ENCODE data around the gene PHRF1. TPM values are rescaled to one million over a fixed set of nuclear protein-coding genes. Genes with fewer than 3 reads are reported as not detected.
A peak's percentile ranks its signal among the peaks of the same experiment; 100 is the strongest.

The PHRF1 gene
- polyA plus RNA-seq, 10 donors, result 13.5 to 22.1 (median 16.5) TPM

DNA sequence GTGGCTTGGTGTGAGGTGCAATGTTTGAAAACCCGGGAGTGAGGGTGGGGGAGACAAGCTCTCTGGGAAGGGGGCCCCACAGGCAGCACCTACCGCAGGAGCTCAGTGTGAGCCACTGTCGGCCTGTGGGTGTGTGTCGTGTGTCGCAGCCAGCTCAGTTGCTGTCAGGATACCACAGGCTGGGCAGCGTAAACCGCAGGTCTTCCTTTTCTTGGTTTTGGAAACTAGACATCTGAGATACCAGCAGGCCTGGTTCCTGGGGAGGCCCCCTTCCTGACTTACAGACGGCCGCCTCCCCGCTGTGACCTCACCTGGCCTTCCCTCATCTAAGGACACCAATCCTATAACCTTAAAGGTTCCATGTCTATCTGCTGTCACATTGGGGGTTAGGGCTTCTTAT lies 20.1 kb downstream of the PHRF1 start:
- no peak for DNase-seq

DNA sequence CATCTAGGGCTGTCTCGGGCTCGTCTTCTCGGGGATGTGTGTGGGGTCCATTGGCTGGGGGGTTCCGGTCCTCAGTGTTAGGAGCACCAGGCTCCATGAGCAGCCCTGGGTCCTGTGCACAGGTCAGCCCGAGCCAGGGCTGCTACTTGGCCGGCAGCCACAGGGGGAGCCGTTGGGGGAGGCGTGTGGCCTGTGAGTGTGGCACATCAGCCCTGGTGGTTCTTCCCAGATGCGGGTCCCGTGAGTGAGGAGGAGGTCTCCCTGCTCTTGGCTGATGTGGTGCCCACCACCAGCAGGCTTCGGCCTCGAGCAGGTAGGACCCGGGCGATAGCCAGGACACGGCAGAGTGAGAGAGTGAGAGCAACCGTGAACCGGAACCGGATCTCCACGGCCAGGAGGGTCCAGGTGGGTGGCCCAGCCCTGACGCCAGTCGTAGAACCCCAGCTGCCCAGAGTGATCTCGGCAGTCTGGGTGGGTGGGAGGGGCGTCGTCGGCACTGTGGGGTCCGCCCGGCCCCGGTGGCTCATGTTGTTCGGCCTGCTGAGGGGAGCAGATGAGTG lies 21.0 kb downstream of the PHRF1 start:
- no peak for DNase-seq

DNA sequence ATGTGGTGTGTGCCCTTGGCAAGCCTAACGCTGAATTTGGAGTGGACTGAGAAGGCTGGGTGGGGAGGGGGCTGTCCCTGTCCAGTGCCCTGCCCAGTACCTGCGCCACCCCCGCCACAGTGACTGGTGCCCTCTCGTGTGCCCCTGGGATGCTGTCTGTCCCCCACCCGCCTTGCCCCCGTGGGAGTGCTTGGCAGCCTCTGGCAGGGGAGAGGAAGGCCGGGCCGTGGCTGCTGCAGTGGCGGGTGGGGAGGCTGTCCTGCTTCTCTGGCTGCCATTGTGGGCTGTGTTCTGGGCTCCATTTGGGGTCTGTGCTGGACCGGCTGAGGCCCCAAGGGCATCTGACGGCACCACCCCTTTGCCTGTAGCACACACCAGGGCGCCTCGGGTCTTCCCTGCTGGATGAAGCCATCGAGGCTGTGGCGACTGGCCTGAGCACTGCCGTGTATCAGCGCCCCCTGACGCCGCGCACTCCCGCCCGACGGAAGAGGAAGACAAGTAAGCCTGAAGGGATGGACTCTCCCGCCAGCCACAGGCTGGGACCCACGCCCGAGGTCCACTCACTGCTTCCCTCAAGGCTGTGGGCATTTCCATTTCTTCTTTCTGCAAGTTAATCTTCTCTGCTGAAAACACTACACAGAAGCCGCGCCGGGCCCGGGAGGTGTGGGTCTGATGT lies 21.9 kb downstream of the PHRF1 start:
- no peak for DNase-seq

DNA sequence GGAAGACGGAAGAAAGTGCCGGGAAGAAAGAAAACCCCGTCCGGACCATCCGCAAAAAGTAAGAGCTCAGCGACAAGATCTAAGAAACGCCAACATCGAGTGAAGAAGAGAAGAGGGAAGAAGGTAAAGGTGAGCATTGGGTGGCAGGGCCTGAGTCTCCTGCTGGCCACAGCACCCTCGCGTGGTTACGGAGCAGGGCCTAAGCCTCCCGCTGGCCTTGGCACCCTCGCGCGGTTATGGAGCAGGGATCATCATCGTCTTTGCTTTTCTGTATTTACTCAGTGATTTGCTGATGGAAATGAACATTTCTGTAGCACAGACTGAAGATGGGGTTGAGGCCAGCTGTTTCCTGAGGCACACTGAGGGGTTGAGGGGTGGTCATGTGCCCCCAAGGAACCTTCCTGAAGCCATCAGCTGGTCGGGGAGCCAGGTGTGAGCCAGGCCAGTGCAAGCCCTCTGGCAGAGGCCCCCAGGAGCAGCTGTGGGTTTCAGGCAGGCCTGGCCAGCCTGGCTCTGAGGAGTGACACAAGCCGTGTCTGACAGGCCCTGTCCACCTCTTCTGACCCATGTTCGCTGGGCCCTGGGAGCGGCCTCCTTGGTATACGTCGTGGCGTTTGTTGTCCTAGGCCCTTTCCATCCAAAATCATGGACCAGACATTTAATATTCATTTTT lies 25.4 kb downstream of the PHRF1 start:
- no peak for DNase-seq

DNA sequence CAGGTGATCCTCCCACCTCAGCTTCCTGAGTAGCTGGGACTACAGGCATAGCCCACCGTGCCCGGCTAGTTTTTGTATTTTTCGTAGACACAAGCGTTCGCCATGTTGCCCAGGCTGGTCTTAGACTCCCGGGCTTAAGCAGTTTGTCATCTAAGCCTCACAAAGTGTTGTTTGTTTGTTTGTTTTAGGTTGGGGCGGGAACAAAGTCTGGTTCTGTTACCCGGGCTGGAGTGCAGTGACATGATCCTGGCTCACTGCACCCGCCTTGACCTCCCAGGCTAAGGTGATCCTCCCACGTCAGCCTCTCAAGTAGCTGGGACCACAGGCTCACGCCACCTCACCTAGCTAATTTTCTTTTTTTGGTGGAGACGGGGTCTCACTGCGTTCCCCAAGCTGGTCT lies 26.9 kb downstream of the PHRF1 start:
- DNase-seq, result no peak

DNA sequence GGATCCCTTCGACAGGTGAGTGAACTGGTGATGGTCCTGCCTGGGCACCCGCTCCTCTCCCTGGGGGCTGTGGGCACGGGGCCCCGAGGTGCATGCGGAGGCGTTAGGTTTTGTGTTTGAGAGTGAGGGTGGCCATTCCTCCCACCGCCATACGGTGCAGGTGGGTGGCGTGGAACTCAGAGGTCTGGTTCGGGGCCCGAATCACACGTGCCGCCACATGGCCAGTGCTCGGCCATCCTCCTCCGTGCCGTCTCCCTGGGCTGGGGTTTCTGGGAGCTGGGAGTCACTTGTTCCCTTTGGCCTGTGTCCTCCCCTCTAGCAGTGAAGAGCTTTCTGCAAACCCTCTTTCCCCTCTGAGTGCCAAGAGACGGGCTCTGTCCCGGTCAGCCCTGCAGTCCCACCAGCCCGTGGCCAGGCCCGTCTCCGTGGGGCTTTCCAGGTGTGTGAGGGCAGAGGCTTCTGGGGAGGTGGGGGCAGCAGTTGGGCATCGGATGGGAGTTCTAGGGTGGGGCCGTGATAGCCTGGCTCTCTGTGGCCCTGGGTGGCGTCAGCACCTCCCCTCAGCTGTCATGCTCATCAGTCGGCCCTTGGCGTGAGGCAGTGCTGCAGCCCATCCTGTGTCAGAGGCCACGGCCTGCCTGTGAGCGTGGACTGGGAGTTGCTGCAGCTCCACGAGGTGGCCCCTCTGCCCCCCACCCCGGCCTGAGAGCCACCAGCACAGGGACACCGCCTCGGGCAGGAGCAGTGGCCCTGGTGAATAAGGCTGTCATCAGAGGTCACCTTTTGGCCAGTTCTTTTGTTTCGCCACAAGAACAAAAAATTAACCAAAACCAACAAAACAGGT lies 29.2 kb downstream of the PHRF1 start:
- DNase-seq, result no peak

DNA sequence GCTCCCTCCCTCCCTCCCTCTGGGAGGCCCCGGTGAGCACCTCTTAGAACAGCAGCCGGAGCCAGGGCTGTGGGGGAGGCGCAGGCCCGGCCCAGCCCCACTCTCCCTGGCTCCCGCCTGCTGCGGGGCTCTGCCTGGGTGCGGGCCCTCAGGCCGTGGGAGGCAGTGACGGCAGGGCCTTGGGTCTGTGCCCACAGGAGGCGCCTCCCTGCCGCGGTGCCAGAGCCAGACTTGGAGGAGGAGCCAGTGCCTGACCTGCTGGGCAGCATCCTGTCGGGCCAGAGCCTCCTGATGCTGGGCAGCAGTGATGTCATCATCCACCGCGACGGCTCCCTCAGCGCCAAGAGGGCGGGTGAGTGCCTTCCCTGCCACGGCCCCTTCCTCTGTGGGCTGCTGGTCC lies 30.0 kb downstream of the PHRF1 start:
- no peak for DNase-seq

DNA sequence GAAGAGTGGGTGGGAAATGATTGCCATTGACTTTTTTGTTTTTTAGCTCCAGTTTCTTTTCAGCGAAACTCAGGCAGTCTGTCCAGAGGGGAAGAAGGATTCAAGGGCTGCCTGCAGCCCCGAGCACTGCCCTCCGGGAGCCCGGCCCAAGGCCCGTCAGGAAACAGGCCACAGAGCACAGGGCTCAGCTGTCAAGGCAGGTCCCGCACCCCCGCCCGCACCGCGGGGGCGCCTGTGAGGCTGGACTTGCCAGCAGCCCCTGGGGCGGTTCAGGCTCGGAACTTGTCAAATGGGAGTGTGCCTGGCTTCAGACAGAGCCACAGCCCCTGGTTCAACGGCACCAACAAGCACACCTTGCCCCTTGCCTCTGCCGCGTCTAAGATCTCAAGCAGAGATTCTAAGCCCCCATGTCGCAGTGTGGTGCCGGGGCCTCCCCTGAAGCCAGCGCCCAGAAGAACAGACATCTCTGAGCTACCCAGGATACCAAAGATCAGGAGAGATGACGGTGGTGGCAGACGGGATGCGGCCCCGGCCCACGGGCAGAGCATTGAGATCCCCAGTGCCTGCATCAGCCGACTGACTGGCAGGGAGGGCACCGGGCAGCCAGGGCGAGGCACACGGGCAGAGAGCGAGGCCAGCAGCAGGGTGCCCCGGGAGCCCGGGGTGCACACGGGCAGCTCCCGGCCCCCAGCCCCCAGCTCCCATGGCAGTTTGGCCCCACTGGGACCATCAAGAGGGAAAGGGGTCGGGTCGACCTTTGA lies 30.9 kb downstream of the PHRF1 start:
- no peak for DNase-seq

DNA sequence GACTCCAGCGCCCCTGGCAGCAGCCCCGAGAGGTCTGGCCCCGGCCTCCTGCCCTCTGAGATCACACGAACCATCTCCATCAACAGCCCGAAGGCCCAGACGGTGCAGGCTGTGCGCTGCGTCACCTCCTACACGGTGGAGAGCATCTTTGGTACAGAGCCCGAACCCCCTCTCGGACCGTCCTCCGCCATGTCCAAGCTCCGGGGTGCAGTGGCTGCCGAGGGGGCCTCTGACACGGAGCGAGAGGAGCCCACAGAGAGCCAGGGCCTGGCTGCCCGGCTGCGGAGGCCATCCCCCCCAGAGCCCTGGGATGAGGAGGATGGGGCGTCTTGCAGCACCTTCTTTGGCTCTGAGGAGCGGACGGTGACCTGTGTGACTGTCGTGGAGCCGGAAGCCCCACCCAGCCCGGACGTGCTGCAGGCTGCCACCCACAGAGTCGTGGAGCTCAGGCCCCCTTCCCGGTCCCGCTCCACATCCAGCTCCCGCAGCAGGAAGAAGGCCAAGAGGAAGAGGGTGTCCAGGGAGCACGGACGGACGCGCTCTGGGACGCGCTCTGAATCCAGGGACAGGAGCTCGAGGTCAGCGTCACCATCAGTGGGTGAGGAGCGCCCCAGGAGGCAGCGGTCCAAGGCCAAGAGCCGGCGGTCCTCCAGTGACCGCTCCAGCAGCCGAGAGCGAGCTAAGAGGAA lies 31.8 kb downstream of the PHRF1 start:
- DNase-seq, result no peak

DNA sequence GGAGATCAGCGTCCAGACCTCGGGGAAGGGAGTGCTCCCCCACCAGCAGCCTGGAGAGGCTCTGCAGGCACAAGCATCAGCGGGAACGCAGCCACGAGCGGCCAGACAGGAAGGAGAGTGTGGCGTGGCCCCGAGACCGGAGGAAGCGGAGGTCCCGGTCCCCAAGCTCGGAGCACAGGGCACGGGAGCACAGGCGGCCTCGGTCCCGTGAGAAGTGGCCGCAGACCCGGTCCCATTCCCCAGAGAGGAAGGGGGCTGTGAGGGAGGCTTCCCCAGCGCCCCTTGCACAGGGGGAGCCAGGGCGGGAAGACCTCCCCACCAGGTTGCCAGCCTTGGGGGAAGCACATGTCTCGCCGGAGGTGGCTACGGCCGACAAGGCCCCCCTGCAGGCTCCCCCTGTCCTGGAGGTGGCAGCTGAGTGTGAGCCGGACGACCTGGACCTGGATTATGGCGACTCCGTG lies 32.6 kb downstream of the PHRF1 start:
- DNase-seq, result no peak

DNA sequence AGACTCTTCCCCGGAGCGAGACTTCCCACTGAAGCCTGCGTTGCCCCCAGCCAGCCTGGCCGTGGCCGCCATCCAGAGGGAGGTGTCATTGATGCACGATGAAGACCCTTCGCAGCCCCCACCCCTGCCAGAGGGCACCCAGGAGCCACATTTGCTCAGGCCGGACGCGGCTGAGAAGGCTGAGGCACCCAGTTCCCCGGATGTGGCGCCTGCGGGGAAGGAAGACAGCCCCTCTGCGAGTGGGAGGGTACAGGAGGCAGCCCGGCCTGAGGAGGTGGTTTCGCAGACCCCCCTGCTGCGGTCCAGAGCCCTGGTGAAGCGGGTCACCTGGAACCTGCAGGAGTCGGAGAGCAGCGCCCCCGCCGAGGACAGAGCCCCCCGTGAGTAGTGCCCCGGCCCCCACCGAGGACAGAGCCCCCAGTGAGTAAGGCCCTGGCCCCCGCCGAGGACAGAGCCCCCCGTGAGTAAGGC lies 33.1 kb downstream of the PHRF1 start:
- DNase-seq, result no peak

DNA sequence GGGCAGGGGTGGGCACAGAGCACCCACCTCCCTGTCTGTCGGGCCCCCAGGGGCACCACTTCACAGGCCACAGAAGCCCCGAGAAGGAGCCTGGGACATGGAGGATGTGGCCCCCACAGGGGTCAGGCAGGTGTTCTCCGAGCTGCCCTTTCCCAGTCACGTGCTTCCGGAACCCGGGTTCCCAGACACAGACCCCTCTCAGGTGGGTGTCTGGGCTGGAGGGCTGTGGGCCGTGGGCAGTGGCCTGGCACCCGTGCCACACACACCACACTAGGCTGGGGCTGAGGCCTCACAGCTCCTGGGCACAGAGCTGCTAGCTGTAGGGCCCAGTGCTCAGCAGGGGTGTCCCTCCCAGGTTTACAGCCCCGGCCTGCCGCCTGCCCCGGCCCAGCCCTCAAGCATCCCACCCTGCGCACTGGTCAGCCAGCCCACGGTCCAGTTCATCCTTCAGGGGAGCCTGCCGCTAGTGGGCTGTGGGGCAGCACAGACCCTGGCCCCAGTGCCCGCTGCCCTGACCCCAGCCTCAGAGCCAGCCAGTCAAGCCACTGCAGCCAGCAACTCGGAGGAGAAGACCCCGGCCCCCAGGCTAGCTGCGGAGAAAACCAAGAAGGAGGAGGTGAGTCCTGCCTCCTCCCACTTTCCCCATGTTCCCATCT lies 34.0 kb downstream of the PHRF1 start:
- no peak for DNase-seq

DNA sequence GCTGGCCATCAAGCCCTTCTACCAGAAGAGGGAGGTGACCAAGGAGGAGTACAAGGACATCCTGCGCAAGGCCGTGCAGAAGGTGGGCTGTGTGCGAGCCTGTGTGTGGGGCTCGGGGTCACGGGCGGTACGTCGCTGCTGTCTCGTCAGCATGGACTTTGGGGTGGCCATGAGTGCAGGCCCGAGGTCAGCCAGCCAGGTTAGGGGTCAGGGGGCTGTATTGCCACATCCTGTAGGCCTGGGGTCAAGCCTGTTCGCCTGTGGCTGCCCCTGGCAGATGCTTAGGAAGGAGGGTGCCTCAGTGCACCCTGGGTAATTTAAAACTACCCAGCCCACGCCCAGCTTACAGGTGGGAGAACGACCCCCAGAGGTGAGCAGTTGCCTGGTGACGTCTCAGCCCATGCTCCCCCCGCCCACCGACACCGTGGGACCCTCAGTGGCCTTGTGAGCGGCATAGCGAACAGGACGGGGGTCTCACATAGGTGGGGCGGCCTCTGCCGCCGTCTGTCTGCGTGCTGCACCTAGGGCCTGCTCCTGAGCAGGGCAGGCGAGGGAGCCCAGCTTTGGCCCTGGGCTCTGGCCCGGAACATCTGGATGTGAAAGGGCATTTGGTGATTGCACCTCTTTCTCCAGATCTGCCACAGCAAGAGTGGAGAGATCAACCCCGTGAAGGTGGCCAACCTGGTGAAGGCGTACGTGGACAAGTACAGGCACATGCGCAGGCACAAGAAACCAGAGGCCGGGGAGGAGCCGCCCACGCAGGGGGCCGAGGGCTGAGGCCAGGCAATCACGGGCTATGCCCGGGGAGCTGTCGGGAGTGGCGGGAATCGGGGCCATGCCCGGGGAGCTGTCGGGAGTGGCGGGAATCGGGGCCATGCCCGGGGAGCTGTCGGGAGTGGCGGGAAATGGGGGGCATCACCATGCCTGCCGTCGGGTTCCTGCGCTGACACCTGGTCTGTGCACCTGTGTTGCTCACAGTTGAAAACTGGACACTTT lies 35.0 kb downstream of the PHRF1 start:
- DNase-seq, result no peak

DNA sequence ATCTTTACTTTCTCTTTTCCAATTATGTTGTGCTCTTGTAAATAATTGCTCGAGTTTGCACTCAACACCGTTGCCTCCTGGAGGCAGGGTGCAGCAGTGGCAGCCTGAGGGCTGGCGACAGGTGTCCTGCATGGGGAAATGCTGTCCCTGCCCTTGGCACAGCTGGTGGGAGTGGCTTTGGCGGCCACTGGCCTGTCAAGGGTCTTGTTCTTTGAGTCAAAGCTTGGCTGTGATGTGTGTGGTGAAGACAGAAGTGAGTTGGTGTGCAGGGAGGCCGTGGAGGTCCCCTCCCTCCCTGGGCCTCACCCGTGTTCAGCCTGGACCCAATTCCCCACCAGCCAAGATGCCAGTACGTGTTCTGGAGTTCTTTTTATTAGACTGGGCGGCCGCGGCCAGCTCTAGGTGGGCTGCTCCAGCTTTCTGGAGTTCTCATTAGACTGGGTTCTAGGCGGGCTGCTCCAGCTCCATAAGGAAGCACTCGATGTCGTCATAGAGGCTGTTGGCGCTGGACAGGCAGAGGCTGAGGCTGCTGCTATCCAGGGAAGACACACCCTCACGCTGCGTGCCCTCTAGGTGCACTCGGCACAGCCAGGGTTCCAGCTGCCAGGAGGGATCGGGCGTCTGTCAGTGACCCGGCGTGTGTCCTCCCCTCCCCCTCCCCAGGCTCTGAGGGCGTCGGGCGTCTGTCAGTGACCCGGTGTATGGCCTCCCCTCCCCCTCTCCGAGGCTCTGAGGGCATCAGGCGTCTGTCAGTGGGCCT lies 36.1 kb downstream of the PHRF1 start:
- DNase-seq, result peak; percentile 50 to 69 (median 56)

DNA sequence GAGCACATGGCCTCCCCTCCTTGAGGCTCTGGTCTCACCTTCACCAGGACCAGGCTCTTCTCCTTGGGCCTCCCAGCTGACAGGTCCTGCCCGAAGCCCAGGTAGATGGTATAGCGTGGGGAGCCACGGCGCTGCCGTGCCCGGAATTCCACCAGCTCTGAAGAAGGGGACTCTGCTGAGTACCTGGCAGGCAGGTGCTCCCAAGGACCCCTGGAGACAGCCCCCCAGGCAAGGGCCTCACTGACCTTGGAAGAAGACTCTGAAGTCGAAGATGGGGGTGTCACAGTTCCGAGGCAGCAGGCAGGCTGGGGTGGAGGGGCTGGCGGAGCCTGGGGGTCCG lies 36.7 kb downstream of the PHRF1 start:
- DNase-seq, result no peak

DNA sequence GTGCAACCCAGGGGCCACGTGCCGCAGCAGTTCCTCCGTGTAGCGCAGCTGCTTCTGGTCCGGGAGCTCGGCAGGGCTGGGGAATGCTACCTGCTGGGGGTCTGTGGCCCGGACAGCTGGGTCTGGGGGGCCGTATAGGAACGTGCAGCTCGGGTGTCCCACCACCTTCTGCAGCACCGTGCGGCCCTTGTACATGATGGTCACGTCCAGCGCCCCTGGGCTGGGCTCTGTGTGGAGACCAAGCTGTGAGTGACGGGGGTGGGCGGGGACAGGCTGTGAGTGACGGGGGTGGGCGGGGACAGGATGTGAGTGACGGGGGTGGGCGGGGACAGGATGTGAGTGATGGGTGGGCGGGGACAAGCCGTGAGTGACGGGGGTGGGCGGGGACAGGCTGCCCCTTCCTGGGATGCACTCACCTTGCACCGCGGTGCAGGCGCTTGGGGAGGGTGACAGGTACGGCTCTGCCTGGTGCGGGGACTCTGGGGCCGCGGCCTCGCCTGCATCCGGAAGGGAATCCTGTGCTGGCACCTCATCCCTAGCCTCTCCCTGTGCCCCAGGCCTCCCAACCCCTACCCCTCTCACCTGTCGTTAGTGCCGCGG lies 37.2 kb downstream of the PHRF1 start:
- DNase-seq, result peak in 1 of 3 donors; percentile 40

DNA sequence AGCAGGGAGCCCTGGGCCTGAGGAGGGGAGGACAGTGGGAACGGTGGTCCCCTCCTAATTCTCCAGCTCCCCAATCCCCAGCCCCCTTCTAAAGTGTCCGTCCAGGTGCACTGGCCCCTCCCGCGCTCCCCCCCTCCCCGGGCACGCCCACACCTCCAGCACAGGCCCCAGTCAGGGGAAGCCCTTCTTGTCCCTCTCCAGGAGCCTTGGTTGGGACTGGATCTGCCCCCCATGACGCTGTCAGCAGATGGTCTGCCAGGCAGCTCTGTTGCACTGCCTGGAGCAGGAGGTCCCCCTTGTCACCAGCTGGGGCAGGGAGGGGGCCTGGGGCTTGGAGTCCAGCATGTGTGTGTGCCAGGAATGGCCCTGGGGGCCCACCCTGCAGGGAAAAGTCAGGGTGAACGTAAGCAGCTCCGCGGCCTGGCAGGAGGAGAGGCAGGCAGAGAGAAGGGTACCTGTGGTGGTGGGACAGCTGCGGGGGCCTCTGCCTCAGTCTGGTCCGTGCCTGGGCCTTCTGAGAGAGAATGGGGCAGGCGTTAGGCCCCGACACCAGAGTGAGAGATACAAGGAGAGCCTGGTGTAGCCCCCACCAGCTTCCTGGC lies 37.9 kb downstream of the PHRF1 start:
- peak in 1 of 3 donors; percentile 45 for DNase-seq

Data from muscle of back (tissue), 11 donors.